C4-2B (cell line): ENCODE data around the gene BTG2.
A peak's percentile ranks its signal among the peaks of the same experiment; 100 is the strongest.
"Not testable (repeated sequence)": the region's sequence is repeated elsewhere in the genome, so short reads cannot be mapped to it uniquely, and the experiment has no call there.

Experiments used
- H3K27ac ChIP-seq: fragments of 450-650 bp; 2 replicates; pipeline ENCODE4 v1.5.1; 2017
- ZFX ChIP-seq: fragments of 450-650 bp; IDR thresholded peaks from 2 replicates; pipeline ENCODE4 v1.6.1; 2017
- TF ChIP-seq, protein P1 (sequence below): fragments of 450-650 bp; conservative IDR thresholded peaks from 2 replicates; pipeline ENCODE4 v1.5.1; 2017; ENCODE audit warnings: mild to moderate bottlenecking

BTG2 gene

DNA sequence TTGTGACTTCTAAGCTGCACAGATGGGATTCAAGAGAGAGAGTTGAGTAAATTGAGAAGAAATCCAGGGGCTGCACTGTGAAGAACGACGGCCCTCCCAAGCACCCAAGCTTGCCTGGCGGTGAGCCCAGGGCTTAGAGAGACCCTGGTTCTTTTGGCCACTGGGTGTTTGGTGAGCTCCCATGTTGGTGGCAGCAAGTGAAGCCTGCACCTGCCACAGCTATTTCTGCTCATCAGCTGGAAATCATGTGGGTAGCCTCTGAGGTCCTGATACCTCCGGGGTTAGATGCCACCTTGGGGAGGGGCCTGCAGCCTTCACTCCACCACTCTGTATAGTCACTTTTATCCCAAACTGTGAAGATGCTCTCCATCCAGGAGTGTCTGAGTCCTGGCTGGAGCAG, 6.2 kb upstream of the BTG2 start:
- no peak overlapping the region for H3K27ac ChIP-seq
- TF ChIP-seq ZFX: no peak
- TF ChIP-seq, protein P1, sequence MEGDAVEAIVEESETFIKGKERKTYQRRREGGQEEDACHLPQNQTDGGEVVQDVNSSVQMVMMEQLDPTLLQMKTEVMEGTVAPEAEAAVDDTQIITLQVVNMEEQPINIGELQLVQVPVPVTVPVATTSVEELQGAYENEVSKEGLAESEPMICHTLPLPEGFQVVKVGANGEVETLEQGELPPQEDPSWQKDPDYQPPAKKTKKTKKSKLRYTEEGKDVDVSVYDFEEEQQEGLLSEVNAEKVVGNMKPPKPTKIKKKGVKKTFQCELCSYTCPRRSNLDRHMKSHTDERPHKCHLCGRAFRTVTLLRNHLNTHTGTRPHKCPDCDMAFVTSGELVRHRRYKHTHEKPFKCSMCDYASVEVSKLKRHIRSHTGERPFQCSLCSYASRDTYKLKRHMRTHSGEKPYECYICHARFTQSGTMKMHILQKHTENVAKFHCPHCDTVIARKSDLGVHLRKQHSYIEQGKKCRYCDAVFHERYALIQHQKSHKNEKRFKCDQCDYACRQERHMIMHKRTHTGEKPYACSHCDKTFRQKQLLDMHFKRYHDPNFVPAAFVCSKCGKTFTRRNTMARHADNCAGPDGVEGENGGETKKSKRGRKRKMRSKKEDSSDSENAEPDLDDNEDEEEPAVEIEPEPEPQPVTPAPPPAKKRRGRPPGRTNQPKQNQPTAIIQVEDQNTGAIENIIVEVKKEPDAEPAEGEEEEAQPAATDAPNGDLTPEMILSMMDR: no peak

DNA sequence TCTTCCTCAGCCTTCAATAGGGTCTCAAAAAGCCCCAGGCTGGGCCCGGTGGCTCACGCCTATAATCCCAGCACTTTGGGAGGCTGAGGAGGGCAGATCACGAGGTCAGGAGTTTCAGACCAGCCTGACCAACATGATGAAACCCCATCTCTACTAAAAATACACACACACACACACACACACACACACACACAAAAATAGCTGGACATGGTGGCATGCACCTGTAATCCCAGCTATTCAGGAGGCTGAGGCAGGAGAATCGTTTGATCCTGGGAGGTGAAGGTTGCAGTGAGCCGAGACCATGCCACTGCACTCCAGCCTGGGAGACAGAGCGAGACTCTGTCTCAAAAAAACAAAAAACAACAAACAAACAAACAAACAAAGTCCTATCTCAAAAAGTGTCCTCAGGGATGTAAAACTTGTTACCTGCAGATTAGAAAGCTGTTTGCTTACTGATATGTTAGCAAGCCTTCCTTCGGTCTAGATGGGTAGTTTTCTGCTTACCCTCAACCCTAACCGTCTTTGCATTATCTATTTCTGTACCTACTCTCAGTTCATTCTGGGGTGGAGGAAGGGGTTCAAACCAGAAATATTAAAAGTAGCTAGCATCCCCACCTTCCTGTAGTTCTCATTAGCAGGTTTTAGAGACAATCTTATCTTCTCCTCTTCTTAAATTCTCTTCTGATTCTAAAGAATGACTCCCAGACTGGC, 5.4 kb upstream of the BTG2 start:
- not testable (repeated sequence) for H3K27ac ChIP-seq

DNA sequence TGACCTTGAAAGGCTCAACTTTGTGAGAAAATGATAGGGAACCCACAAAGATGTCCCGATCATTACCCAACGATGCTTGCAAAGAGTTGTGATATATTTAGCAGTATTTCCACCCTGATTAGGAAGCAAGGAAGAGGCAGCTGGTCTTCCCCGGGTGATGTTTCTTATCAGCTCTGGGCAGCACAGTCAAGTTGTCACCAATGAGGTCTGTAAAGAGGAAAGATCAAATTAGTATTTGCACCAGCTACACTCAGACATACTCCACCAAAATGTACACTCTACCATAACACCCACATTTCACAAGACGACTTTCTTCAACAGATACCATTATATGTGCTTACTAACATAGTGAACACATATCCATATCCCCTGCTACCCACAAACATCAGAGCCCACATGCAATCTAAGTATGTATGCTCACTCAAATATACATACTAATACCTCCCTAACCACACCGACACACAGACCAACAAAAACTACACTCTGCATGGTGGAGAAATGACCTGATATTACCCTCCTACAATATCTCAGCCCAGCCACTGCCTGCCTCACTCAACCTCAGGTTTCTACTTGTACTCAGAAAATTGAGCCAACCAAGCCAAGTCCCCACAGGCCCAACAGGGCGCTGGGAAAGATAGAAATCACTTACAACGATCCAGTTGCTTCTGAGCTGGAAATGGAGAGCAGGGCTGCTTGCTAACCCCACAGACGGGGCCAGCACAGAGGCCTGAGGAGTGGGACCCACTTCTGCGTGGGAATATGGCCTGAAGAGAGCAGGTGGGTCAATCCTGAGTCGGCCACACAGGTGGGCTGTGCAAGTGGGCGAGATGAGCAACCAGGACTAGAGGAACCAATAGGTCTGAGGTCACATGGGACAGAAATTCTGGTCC, 4.6 kb upstream of the BTG2 start:
- H3K27ac ChIP-seq: no peak overlapping the region
- TF ChIP-seq, protein P1: no peak
- no peak for TF ChIP-seq ZFX

DNA sequence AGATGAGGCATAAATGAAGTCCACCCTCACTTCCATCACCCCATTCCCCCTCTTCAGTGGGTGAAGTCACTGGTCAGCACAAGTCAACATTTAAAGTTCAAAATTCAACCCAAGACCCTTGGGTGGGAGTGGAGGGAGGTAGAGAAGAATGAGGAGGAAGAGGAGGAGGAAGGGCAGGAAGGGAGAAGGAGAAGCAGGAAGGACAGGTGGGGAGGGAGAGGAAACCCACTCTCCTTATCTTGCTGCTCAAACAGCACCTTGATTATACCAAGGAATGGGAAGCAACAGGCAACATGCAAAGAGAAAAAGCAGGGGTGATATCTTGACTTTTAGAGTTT, 4.0 kb upstream of the BTG2 start:
- H3K27ac ChIP-seq: no peak overlapping the region
- TF ChIP-seq, protein P1: no peak
- TF ChIP-seq ZFX: no peak

DNA sequence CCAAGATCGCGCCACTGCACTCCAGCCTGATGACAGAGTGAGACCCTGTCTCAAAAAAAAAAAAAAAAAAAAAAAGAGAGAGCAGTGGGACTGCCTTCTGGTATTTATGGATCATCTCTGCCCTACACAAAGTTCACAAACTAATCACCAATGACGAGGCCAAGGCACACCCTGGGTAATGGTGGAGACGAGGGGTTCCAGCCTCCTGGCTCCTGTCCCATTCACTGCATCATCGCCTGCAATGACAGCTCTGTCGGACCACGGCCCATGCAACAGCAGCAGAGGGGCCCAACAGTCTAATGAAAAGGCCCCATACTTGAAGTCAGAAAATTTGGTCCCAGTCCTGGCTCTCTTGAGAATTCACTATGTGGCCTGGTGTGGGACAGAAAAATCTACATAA, 2.9 kb upstream of the BTG2 start:
- TF ChIP-seq, protein P1: no peak
- no peak for TF ChIP-seq ZFX

DNA sequence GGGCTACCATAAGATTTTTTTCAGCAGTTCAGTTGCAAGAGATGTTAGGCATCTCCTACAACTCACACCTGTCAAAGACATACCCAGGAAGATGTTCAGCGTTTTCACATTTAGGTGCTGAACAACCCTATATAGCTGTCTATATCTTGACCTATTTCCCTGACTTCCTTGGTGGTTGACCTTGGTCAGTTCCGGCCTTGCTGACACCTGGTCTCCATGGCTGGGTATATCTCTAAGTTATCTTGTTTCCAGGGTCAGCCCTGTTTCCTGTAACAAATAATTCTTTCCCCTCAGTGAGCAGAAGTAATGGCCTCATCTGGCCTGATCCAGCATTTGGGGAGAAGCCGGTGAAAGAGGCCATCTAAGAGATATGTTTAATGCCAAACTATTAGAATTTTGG, 2.4 kb upstream of the BTG2 start:
- H3K27ac ChIP-seq: no peak overlapping the region
- TF ChIP-seq, protein P1: no peak
- TF ChIP-seq ZFX: no peak

More for the DNA sequence above, 2.9 kb upstream of the BTG2 start:
- H3K27ac ChIP-seq: no peak overlapping the region

DNA sequence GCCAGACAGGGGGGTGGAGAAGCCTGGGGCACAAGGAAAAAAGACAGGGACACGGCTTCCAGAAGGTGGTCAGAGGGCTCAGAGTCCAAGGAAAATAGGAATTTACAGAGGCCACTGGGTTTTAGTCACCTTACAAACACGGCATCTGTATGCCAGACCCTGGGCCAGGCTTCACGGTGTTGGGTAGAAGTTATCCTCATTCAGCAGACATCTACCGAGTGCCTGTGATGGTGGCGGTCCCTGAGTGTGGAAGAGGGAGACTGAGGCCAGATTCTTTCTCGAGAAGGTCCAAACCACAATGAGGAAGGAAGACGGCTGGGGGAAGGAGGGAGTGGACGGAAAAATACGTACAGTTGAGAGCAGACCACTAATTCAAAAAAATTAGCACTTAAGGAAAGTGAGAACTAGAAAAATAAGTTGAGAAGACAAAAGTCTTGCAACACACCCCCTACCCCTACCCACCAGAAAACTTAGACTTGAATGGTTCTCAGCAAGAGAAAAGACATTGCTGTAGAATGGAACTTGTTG, 864 bp upstream of the BTG2 start:
- peak overlapping the region; percentile 80 for H3K27ac ChIP-seq
- no peak for TF ChIP-seq ZFX
- TF ChIP-seq, protein P1: no peak
